ENCODE results near the gene AP1S1.
A peak's percentile ranks its signal among the peaks of the same experiment; 100 is the strongest.

AP1S1 gene

DNA sequence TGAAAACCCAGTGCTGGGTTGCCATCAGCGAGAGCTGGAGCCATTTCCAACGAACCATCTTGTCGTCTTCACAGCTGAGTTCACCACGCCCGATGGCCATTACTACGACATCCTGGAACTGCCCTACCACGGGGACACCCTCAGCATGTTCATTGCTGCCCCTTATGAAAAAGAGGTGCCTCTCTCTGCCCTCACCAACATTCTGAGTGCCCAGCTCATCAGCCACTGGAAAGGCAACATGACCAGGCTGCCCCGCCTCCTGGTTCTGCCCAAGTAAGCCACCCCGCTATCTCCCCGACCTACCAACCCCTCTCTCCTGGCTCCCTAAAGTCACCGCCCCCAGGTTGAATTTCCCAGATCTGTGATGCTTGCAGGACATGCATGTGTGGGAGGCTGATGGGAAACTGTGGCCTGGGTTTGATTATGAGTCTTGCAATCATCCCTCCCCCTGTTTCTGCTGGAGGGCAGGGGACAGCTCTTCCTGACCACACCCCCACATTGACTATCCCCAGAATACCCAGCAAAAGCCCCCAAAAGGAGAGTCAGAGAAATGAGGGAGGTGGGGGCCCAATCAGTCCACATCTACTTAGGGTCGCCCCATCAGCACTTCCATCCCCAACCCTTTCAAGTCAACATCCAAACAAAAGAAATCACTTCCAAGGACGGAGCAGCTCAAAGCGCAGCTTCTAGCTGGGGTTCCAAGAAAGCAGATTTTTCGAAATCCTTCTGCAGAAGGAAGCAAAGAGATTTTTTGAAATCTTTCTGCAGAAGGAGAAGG lies 20.5 kb upstream of the AP1S1 start:
- no peaks in the 10 kb centered on the region for H3K27me3 ChIP-seq
- peak overlapping the region in 1 of 2 donors; percentile 63 for H3K4me3 ChIP-seq
- H3K27ac ChIP-seq: peak overlapping the region; percentile 12 to 98
- intact Hi-C loops (cut with DNase I; ENCODE audit: low total_unique reads): no loop called here
- peaks cover 0 to 67% (median 11%) of the 10 kb centered on the region in 4 donors for H3K4me1 ChIP-seq
- no peak for DNase-seq
- TF ChIP-seq CTCF (IDR thresholded peaks at IDR 0.05): no peak
- peaks cover 41 to 59% (median 58%) of the 10 kb centered on the region in 3 donors for H3K36me3 ChIP-seq
- H3K9me3 ChIP-seq: no peaks in the 10 kb centered on the region

GRCh38 chr7:101134399-101134980 lies 19.8 kb upstream of the AP1S1 start:
- no peaks in the 10 kb centered on the region for H3K9me3 ChIP-seq
- TF ChIP-seq CTCF (IDR thresholded peaks at IDR 0.05): no peak
- intact Hi-C loops (cut with DNase I; ENCODE audit: low total_unique reads): no loop called here
- H3K4me1 ChIP-seq: peaks cover 0 to 61% (median 11%) of the 10 kb centered on the region in 4 donors
- H3K4me3 ChIP-seq: no peak overlapping the region
- peak overlapping the region; percentile 12 to 98 for H3K27ac ChIP-seq
- no peaks in the 10 kb centered on the region for H3K27me3 ChIP-seq
- no peak for DNase-seq
- peaks cover 41 to 59% (median 58%) of the 10 kb centered on the region in 3 donors for H3K36me3 ChIP-seq

DNA sequence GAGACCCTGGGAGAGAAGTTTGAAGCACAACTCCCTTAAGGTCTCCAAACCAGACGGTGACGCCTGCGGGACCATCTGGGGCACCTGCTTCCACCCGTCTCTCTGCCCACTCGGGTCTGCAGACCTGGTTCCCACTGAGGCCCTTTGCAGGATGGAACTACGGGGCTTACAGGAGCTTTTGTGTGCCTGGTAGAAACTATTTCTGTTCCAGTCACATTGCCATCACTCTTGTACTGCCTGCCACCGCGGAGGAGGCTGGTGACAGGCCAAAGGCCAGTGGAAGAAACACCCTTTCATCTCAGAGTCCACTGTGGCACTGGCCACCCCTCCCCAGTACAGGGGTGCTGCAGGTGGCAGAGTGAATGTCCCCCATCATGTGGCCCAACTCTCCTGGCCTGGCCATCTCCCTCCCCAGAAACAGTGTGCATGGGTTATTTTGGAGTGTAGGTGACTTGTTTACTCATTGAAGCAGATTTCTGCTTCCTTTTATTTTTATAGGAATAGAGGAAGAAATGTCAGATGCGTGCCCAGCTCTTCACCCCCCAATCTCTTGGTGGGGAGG lies 16.5 kb upstream of the AP1S1 start:
- no peaks in the 10 kb centered on the region for H3K9me3 ChIP-seq
- peak overlapping the region in 1 of 2 donors; percentile 21 for H3K4me3 ChIP-seq
- peaks cover 0 to 34% (median 9%) of the 10 kb centered on the region in 4 donors for H3K4me1 ChIP-seq
- H3K36me3 ChIP-seq: peaks cover 33 to 39% (median 36%) of the 10 kb centered on the region in 3 donors
- peak overlapping the region; percentile 78 to 82 for H3K27ac ChIP-seq
- DNase-seq: no peak
- intact Hi-C loops (cut with DNase I; ENCODE audit: low total_unique reads): loop anchor here (2.0 kb wide), 2 partner anchors 43 to 51 kb away; no protein-coding TSS in a partner anchor
- TF ChIP-seq CTCF (IDR thresholded peaks at IDR 0.05): no peak
- H3K27me3 ChIP-seq: no peaks in the 10 kb centered on the region

DNA sequence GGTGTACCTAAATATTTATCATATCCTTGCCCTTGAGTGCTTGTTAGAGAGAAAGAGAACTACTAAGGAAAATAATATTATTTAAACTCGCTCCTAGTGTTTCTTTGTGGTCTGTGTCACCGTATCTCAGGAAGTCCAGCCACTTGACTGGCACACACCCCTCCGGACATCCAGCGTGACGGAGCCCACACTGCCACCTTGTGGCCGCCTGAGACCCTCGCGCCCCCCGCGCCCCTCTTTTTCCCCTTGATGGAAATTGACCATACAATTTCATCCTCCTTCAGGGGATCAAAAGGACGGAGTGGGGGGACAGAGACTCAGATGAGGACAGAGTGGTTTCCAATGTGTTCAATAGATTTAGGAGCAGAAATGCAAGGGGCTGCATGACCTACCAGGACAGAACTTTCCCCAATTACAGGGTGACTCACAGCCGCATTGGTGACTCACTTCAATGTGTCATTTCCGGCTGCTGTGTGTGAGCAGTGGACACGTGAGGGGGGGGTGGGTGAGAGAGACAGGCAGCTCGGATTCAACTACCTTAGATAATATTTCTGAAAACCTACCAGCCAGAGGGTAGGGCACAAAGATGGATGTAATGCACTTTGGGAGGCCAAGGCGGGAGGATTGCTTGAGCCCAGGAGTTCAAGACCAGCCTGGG lies 15.9 kb upstream of the AP1S1 start:
- no peaks in the 10 kb centered on the region for H3K9me3 ChIP-seq
- intact Hi-C loops (cut with DNase I; ENCODE audit: low total_unique reads): loop anchor here (2.0 kb wide), 2 partner anchors 44 to 52 kb away; no protein-coding TSS in a partner anchor
- DNase-seq: peak; percentile 96
- no peaks in the 10 kb centered on the region for H3K27me3 ChIP-seq
- peak overlapping the region; percentile 78 to 82 for H3K27ac ChIP-seq
- peaks cover 0 to 33% (median 9%) of the 10 kb centered on the region in 4 donors for H3K4me1 ChIP-seq
- peaks cover 28 to 38% (median 29%) of the 10 kb centered on the region in 3 donors for H3K36me3 ChIP-seq
- H3K4me3 ChIP-seq: peak overlapping the region; percentile 17 to 21
- peak; percentile 81 to 84 for TF ChIP-seq CTCF (IDR thresholded peaks at IDR 0.05)

DNA sequence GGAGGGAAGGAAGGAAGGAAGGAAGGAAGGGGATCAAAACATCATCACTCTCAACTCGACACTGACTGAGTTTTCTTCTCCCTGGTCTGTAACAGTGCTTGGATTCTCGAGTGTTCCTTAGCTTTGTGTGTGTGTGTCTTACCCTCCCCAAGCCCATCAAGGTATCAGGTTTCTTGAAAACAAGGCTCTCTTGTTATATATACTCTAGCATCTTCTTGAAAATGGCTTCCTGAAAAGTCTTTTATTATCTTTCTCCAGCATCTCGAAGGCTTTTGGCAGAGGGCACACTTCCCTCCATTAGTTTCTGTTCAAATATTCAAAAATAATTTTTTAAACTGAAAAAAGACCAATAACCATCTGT lies 14.0 kb upstream of the AP1S1 start:
- intact Hi-C loops (cut with DNase I; ENCODE audit: low total_unique reads): loop anchor here (10.0 kb wide), 2 partner anchors 54 to 144 kb away; no protein-coding TSS in a partner anchor

More for the DNA sequence above, 14.0 kb upstream of the AP1S1 start:
- no peak overlapping the region for H3K4me3 ChIP-seq
- no peaks in the 10 kb centered on the region for H3K27me3 ChIP-seq
- peaks cover 17 to 21% (median 18%) of the 10 kb centered on the region in 3 donors for H3K36me3 ChIP-seq
- no peak for TF ChIP-seq CTCF (IDR thresholded peaks at IDR 0.05)
- H3K4me1 ChIP-seq: peaks cover 0 to 24% (median 10%) of the 10 kb centered on the region in 4 donors
- H3K27ac ChIP-seq: no peak overlapping the region
- H3K9me3 ChIP-seq: no peaks in the 10 kb centered on the region
- DNase-seq: no peak

Data from tibial artery (tissue), 4 donors.